NOMO-1 (cell line): ENCODE data around the gene TRDN.
"Not testable (repeated sequence)": the region's sequence is repeated elsewhere in the genome, so short reads cannot be mapped to it uniquely, and the experiment has no call there.

Source experiments
- DNase-seq, 2 experiments: peaks; one replicate each; lab custom pipeline; 2025; ENCODE audit not compliant: unreplicated experiment in 2 of 2; lab: John Stamatoyannopoulos, UW

TRDN gene

GRCh38 chr6:123515715-123516114, 121.0 kb downstream of the TRDN start:
- DNase-seq = no peak

- no peak for DNase-seq
Observed at GRCh38 chr6:123509112-123509511, 127.6 kb downstream of the TRDN start.

- DNase-seq = no peak
Observed at GRCh38 chr6:123508290-123508689, 128.5 kb downstream of the TRDN start.

GRCh38 chr6:123507582-123507981, 129.2 kb downstream of the TRDN start:
- DNase-seq = no peak

GRCh38 chr6:123503619-123504018, 133.1 kb downstream of the TRDN start:
- DNase-seq = no peak

GRCh38 chr6:123497025-123497424, 139.7 kb downstream of the TRDN start:
- no peak for DNase-seq

- DNase-seq = peak in 1 of 2 experiments; percentile 16
Observed at GRCh38 chr6:123489589-123489988, 147.2 kb downstream of the TRDN start.

GRCh38 chr6:123480986-123481385, 155.8 kb downstream of the TRDN start:
- DNase-seq = no peak

- not testable (repeated sequence) for DNase-seq
Observed at GRCh38 chr6:123472025-123472702, 164.6 kb downstream of the TRDN start.

GRCh38 chr6:123467392-123467791, 169.4 kb downstream of the TRDN start:
- DNase-seq = no peak

GRCh38 chr6:123462152-123462551, 174.6 kb downstream of the TRDN start:
- DNase-seq = no peak

GRCh38 chr6:123458218-123458617, 178.5 kb downstream of the TRDN start:
- DNase-seq = no peak

GRCh38 chr6:123456836-123457235, 179.9 kb downstream of the TRDN start:
- no peak for DNase-seq

- no peak for DNase-seq
Observed at GRCh38 chr6:123454448-123454847, 182.3 kb downstream of the TRDN start.

GRCh38 chr6:123453071-123453470, 183.7 kb downstream of the TRDN start:
- not testable (repeated sequence) for DNase-seq

GRCh38 chr6:123448306-123448884, 188.4 kb downstream of the TRDN start:
- no peak for DNase-seq

- DNase-seq = no peak
Observed at GRCh38 chr6:123447315-123447937, 189.3 kb downstream of the TRDN start.

GRCh38 chr6:123439371-123439770, 197.4 kb downstream of the TRDN start:
- DNase-seq = no peak

GRCh38 chr6:123434186-123434585, 202.6 kb downstream of the TRDN start:
- no peak for DNase-seq

GRCh38 chr6:123430970-123431369, 205.8 kb downstream of the TRDN start:
- no peak for DNase-seq

GRCh38 chr6:123427008-123427407, 209.7 kb downstream of the TRDN start:
- DNase-seq = no peak

GRCh38 chr6:123423130-123423529, 213.6 kb downstream of the TRDN start:
- DNase-seq = no peak
